Activated naive CD8-positive, alpha-beta T cell treated with anti-CD3 and anti-CD28 coated beads, Interleukin-2, amount 50 U/mL, for 24 hours (primary cell): ENCODE measurements around the gene DDX27.

Experiments
- ATAC-seq: fragments of 150-1000 bp; cut with Tn5 transposase; one replicate; pipeline ENCODE4 v1.10.0; 2021
- DNase-seq: peaks from one replicate; pipeline ENCODE4 v3.0.0; 2021
- H3K27ac Mint-ChIP-seq: one replicate; pipeline ENCODE4 v1.8.0; 2021; ENCODE audit warnings: mild to moderate bottlenecking, mixed read lengths
- H3K27me3 Mint-ChIP-seq: one replicate; pipeline ENCODE4 v1.8.0; 2021; ENCODE audit warnings: mixed read lengths
- H3K36me3 Mint-ChIP-seq: one replicate; pipeline ENCODE4 v1.8.0; 2021; ENCODE audit warnings: low read depth, mixed read lengths
- H3K4me1 Mint-ChIP-seq: one replicate; pipeline ENCODE4 v1.8.0; 2021; ENCODE audit warnings: mixed read lengths
- H3K4me3 Mint-ChIP-seq: one replicate; pipeline ENCODE4 v1.8.0; 2021; ENCODE audit warnings: mild to moderate bottlenecking, moderate library complexity, mixed read lengths
- H3K9me3 Mint-ChIP-seq: one replicate; pipeline ENCODE4 v1.8.0; 2021; ENCODE audit warnings: mixed read lengths

Gene DDX27

DNA sequence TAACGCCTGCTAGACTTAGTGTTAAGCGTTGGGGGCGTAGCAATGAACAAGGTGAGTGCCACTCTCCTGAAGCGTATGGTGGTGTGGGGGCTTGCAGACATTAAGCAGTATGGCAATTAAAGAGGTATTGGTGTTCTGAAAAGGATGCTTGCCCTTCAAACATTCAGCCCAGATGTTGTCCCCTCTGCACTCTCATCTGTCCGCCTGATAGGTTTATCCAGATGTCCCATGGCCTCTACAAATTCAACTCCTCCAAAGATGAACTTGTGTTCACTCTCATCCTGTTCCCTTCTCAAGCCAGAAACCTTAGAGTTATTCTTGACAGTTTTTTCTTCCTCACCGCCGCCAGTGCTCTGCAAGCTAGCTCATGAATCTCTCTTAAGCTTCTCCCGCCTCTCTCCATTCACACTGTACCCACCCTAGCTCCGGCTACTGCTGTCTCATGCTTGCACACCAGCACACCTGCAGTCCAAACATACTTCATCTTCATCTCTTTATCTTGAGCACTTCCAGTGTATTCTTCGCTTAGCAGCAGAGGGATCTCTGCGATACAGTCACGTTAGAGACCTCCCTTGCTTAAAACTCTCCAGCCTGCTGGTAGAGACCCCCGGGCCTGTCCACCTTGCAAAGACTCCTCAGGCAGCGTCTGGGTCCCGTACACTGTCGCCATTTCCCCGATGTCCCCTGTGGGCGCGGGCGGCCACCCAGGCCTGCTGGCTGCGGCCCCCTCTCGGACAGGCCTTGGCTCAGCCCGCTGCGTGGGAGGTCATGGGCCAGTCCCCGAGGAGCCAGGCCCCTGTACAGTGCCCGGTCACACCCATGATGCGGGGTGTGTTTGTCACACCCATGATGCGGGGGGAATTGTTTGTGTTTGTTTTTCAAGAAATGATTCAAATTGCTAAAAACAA is 962 bp downstream of the DDX27 start:
- peaks cover 3% of the 10 kb centered on the region for H3K27me3 Mint-ChIP-seq
- peak overlapping the region; percentile 100 for H3K4me3 Mint-ChIP-seq
- no peaks in the 10 kb centered on the region for H3K9me3 Mint-ChIP-seq
- H3K4me1 Mint-ChIP-seq: peaks cover 35% of the 10 kb centered on the region
- peaks cover 37% of the 10 kb centered on the region for H3K36me3 Mint-ChIP-seq
- no peak for ATAC-seq
- DNase-seq: no peak
- peak overlapping the region; percentile 96 for H3K27ac Mint-ChIP-seq

DNA sequence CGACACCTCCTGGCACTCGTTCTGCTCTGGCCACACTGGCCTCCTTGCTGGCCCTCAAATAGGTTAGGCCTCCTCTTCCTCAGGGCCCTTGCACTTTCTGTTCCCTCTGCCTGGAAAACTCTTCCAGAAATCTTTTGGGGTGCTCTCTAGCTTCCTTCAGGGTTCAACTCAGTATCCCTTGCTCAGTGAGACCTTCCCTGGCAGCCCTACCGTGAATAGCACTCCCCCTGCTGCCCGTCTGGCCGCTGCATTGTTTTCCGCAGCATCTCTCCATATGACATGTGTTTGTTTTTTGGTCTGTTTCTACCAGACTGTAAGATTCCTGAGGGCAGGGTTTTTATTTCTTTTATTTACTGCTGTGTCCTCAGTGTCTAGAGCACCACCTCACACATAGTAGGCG is 6.7 kb downstream of the DDX27 start:
- Mint-ChIP-seq H3K36me3 (peaks cover 64% of the 10 kb centered on the region), H3K4me1 (peaks cover 10% of the 10 kb centered on the region), H3K4me3 (no peak overlapping the region), H3K27ac (no peak overlapping the region), H3K27me3 (no peaks in the 10 kb centered on the region), H3K9me3 (no peaks in the 10 kb centered on the region)
- DNase-seq (no peak), ATAC-seq (no peak)

DNA sequence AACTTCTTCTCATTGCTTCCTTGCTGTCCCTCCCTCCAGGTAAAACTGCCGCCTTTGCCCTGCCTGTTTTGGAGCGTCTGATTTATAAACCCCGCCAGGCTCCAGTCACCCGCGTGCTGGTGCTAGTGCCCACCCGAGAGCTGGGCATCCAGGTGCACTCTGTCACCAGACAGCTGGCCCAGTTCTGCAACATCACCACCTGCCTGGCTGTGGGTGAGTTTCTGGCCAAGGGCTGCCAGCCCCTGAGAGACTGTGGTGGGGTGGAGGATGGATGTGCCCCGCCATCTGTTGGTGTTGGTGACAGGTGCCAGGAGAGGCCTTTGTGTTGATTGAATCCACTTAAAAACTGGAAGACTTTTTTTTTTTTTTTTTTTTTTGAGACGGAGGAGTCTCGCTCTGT is 9.5 kb downstream of the DDX27 start:
- no peak overlapping the region for H3K27ac Mint-ChIP-seq
- DNase-seq (no peak), ATAC-seq (no peak)
- peaks cover 5% of the 10 kb centered on the region for H3K4me1 Mint-ChIP-seq
- no peaks in the 10 kb centered on the region for H3K9me3 Mint-ChIP-seq
- H3K36me3 Mint-ChIP-seq: peaks cover 57% of the 10 kb centered on the region
- H3K27me3 Mint-ChIP-seq: no peaks in the 10 kb centered on the region
- H3K4me3 Mint-ChIP-seq: no peak overlapping the region

DNA sequence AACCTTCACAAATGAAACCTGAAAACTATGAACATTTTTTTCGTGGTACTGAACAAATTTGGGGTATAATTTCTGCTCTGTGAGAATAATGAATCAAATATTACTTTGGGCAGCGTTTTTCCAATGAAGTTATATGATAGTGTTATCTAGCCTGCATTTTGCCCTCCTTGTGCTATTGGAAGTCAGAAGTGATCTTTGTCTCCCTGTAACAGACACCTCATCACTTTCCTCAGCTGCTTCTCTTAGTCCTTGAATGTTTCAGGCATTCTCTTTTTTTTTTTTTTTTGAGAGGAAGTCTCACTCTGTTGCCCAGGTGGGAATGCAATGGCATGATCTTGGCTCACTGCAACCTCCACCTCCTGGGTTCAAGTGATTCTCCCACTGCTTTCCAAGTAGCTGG is 10.2 kb downstream of the DDX27 start:
- Mint-ChIP-seq H3K27me3 (no peaks in the 10 kb centered on the region), H3K36me3 (peaks cover 54% of the 10 kb centered on the region), H3K9me3 (no peaks in the 10 kb centered on the region), H3K27ac (no peak overlapping the region), H3K4me3 (no peak overlapping the region), H3K4me1 (peaks cover 5% of the 10 kb centered on the region)
- DNase-seq (no peak), ATAC-seq (no peak)

DNA sequence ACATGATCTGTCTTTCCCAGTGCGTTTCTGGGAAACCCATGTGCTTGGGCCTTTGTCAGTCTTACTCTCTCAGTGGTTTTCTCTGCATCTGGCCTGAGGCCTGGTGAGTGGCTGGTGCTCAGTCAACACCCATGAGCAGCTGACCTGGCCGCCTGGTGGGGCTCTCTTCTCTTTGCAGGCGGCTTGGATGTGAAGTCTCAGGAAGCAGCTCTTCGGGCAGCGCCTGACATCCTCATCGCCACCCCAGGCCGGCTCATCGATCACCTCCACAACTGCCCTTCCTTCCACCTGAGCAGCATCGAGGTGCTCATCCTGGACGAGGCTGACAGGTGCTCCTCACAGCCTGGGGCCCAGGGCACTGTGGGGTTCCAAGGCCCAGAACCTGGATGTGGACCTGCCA is 10.8 kb downstream of the DDX27 start:
- Mint-ChIP-seq H3K4me3 (no peak overlapping the region), H3K36me3 (peaks cover 55% of the 10 kb centered on the region), H3K27ac (no peak overlapping the region), H3K27me3 (no peaks in the 10 kb centered on the region), H3K4me1 (peaks cover 5% of the 10 kb centered on the region), H3K9me3 (no peaks in the 10 kb centered on the region)
- no peak for DNase-seq
- ATAC-seq: no peak

GRCh38 chr20:49230561-49231133 is 11.4 kb downstream of the DDX27 start:
- no peak for ATAC-seq

DNA sequence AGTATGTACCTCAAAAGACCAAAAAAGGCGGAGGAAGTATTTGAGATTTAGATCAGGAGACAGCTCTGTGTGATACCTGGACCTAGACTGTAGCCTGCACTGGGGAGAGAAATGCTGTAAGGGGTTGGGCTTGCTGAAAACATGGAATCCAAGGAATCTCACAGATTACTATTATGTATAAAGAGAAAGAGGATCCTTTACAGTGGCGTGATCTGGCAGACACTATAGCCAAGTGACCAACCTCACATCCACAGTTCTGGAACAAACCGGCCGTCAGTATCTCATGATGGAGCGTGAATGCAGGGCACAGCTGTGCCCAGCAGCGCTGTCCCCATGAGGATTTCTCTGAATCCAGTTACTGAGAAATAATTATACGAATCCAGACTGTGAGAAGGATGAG is 12.3 kb downstream of the DDX27 start:
- H3K27me3 Mint-ChIP-seq: no peaks in the 10 kb centered on the region
- no peak overlapping the region for H3K27ac Mint-ChIP-seq
- H3K4me1 Mint-ChIP-seq: peaks cover 5% of the 10 kb centered on the region
- ATAC-seq (no peak), DNase-seq (no peak)
- H3K4me3 Mint-ChIP-seq: no peak overlapping the region
- peaks cover 48% of the 10 kb centered on the region for H3K36me3 Mint-ChIP-seq
- no peaks in the 10 kb centered on the region for H3K9me3 Mint-ChIP-seq

More at GRCh38 chr20:49230561-49231133, 11.4 kb downstream of the DDX27 start:
- Mint-ChIP-seq H3K9me3 (no peaks in the 10 kb centered on the region), H3K27me3 (no peaks in the 10 kb centered on the region), H3K36me3 (peaks cover 50% of the 10 kb centered on the region), H3K4me1 (peaks cover 5% of the 10 kb centered on the region), H3K27ac (no peak overlapping the region), H3K4me3 (no peak overlapping the region)
- no peak for DNase-seq

GRCh38 chr20:49233226-49233625 is 14.0 kb downstream of the DDX27 start:
- no peak overlapping the region for H3K27ac Mint-ChIP-seq
- H3K36me3 Mint-ChIP-seq: peaks cover 48% of the 10 kb centered on the region
- no peaks in the 10 kb centered on the region for H3K27me3 Mint-ChIP-seq

GRCh38 chr20:49234831-49235230 is 15.6 kb downstream of the DDX27 start:
- Mint-ChIP-seq H3K4me3 (no peak overlapping the region), H3K9me3 (no peaks in the 10 kb centered on the region), H3K27me3 (no peaks in the 10 kb centered on the region), H3K27ac (no peak overlapping the region), H3K4me1 (peaks cover 5% of the 10 kb centered on the region), H3K36me3 (peaks cover 46% of the 10 kb centered on the region)
- no peak for DNase-seq
- no peak for ATAC-seq

More at GRCh38 chr20:49233226-49233625, 14.0 kb downstream of the DDX27 start:
- ATAC-seq: no peak
- H3K9me3 Mint-ChIP-seq: no peaks in the 10 kb centered on the region
- peaks cover 5% of the 10 kb centered on the region for H3K4me1 Mint-ChIP-seq
- H3K4me3 Mint-ChIP-seq: no peak overlapping the region
- no peak for DNase-seq

GRCh38 chr20:49236301-49236700 is 17.1 kb downstream of the DDX27 start:
- no peak for DNase-seq
- Mint-ChIP-seq H3K4me3 (no peak overlapping the region), H3K36me3 (peaks cover 44% of the 10 kb centered on the region), H3K27ac (no peak overlapping the region), H3K4me1 (no peaks in the 10 kb centered on the region), H3K27me3 (no peaks in the 10 kb centered on the region), H3K9me3 (no peaks in the 10 kb centered on the region)
- no peak for ATAC-seq

GRCh38 chr20:49237531-49237930 is 18.3 kb downstream of the DDX27 start:
- ATAC-seq (no peak), DNase-seq (no peak)
- Mint-ChIP-seq H3K27ac (peak overlapping the region; percentile 25), H3K36me3 (peaks cover 46% of the 10 kb centered on the region), H3K9me3 (no peaks in the 10 kb centered on the region), H3K27me3 (no peaks in the 10 kb centered on the region), H3K4me1 (no peaks in the 10 kb centered on the region), H3K4me3 (no peak overlapping the region)

DNA sequence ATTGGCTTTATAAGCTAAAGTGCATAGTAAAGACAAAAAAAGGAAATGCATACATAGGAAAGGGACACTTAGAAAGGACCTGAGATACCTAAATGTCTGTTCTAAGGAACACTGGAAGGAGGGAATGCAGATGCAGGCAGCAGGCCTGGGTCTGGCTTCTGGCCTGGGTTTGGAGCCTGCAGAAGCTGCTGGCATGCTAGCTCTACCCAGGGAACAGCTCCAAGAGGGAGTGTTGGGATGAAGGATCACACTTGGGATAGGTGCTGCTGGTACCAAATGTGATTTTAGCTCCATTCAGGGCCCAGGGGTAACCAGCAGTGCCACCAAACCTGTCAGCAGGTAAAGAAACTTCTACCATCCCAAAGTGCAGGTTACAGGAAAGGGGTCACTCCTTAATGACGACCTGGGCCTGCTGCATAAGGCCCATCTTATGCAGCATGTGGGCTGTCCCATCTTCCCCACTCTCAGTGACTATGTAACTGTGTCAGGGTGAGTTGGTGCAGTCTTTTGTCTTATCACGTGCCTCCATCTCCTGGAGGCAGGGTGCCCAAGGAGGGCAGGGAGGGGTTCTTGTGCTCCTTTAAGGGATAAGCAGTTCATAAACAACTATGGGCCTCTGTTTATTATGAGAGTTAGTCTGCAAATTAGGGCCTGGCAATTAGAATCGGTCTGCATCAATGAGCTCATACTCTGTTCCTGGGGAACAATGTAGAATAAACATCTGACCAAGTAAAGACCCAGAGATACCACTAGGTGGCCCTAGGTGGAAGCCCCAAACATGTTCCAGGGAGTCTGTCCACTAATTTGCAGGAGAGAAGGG is 26.9 kb downstream of the DDX27 start:
- Mint-ChIP-seq H3K9me3 (no peaks in the 10 kb centered on the region), H3K27ac (no peak overlapping the region), H3K4me1 (peaks cover 6% of the 10 kb centered on the region), H3K27me3 (no peaks in the 10 kb centered on the region), H3K36me3 (peaks cover 50% of the 10 kb centered on the region), H3K4me3 (no peak overlapping the region)
- DNase-seq (no peak), ATAC-seq (peak; percentile 56)

- DNase-seq (no peak), ATAC-seq (no peak)
- no peaks in the 10 kb centered on the region for H3K9me3 Mint-ChIP-seq
- H3K4me3 Mint-ChIP-seq: no peak overlapping the region
- H3K27ac Mint-ChIP-seq: no peak overlapping the region
- H3K36me3 Mint-ChIP-seq: peaks cover 49% of the 10 kb centered on the region
- peaks cover 6% of the 10 kb centered on the region for H3K4me1 Mint-ChIP-seq
- no peaks in the 10 kb centered on the region for H3K27me3 Mint-ChIP-seq
Measured at GRCh38 chr20:49247169-49247723, 28.0 kb downstream of the DDX27 start.

GRCh38 chr20:49247792-49248191 is 28.6 kb downstream of the DDX27 start:
- no peak for ATAC-seq
- H3K9me3 Mint-ChIP-seq: no peaks in the 10 kb centered on the region
- no peak for DNase-seq
- H3K27ac Mint-ChIP-seq: no peak overlapping the region
- H3K4me1 Mint-ChIP-seq: peaks cover 6% of the 10 kb centered on the region
- no peaks in the 10 kb centered on the region for H3K27me3 Mint-ChIP-seq
- peaks cover 53% of the 10 kb centered on the region for H3K36me3 Mint-ChIP-seq
- peak overlapping the region; percentile 23 for H3K4me3 Mint-ChIP-seq
